Esophagus muscularis mucosa (tissue), 4 donors: ENCODE measurements around the gene RNF130. TPM values are rescaled to one million over a fixed set of nuclear protein-coding genes. Genes with fewer than 3 reads are reported as not detected.
A peak's percentile ranks its signal among the peaks of the same experiment; 100 is the strongest.

ENCODE experiments used
- DNase-seq: peaks from one replicate; pipeline ENCODE4 v3.0.0-alpha.2; 2017; ENCODE audit errors: extremely low spot score
- H3K27ac ChIP-seq, 4 donors: fragments of 200-600 bp; sonication (generic); replicated peaks in 1 of 4; 1 replicate in 3 of 4; 2 replicates in 1 of 4; pipeline ENCODE4 v1.5.1; 2016 to 2019; ENCODE audit warnings: mild to moderate bottlenecking in 1 of 4
- H3K27me3 ChIP-seq, 4 donors: fragments of 200-600 bp; sonication (generic); one replicate each; pipeline versions ENCODE4 v1.5.1 to v1.6.0; 2016 to 2019
- H3K36me3 ChIP-seq, 4 donors: fragments of 200-600 bp; sonication (generic); one replicate each; pipeline ENCODE4 v1.5.1; 2016 to 2019
- H3K4me1 ChIP-seq, 4 donors: fragments of 200-600 bp; sonication (generic); one replicate each; pipeline ENCODE4 v1.5.1; 2016 to 2019
- H3K4me3 ChIP-seq, 4 donors: fragments of 200-600 bp; sonication (generic); 1 replicate in 2 of 4; 2 replicates in 2 of 4; pipeline ENCODE4 v1.5.1; 2016 to 2019; ENCODE audit warnings: mild to moderate bottlenecking in 4 of 4, moderate library complexity in 1 of 4
- H3K9me3 ChIP-seq, 4 donors: fragments of 200-600 bp; sonication (generic); 1 replicate in 3 of 4; 2 replicates in 1 of 4; pipeline ENCODE4 v1.5.1; 2016 to 2019
- CTCF ChIP-seq, 3 experiments: fragments of 200-600 bp in 2 of 3; fragments of 450-650 bp in 1 of 3; sonication (generic) in 2 of 3; IDR thresholded peaks; one replicate each; pipeline ENCODE4 v1.5.1; 2017 to 2019; ENCODE audit warnings: antibody characterized with exemption in 3 of 3, mild to moderate bottlenecking in 2 of 3, moderate library complexity in 1 of 3
- EP300 ChIP-seq: sonication (generic); formaldehyde crosslinking; IDR thresholded peaks from one replicate; pipeline ENCODE4 v1.6.1; 2017; ENCODE audit warnings: antibody characterized with exemption
- POLR2A ChIP-seq: fragments of 450-650 bp; IDR thresholded peaks from one replicate; pipeline ENCODE4 v1.6.1; 2017; ENCODE audit warnings: antibody characterized with exemption, moderate library complexity, mild to moderate bottlenecking, low read depth
- POLR2AphosphoS5 ChIP-seq, 2 donors: sonication (generic); formaldehyde crosslinking; IDR thresholded peaks; one replicate each; pipeline ENCODE4 v1.6.1; 2017; ENCODE audit warnings: antibody characterized with exemption in 2 of 2
- WGBS: methylation state at CpG from one replicate; pipeline ENCODE4 v1.1.5; 2018; 5-methylcytosine and 5-hydroxymethylcytosine counted together
- intact Hi-C: fragments of 100-400 bp; cut with DNase I; formaldehyde crosslinking; loops from one replicate; pipeline ENCODE4 v1.15.1; 2023
- total RNA-seq, 4 donors: library from RNA; depleted of rRNA; stranded (reverse); fragments of >200 nt; gene quantifications; one replicate each; pipeline versions ENCODE4 v1.1.0 to v1.2.1, GENCODE V29; 2016

RNF130 gene
- 100 to 1,000 TPM in 3 of 4 donors, 10 to 100 TPM in 1; 98.4 to 136 (median 108) TPM for total RNA-seq

GRCh38 chr5:180071531-180072255, at the start of gene RNF130:
Gene RNF130 (minus strand): TSS chr5:180071759. CDS start chr5:180071702, 57 bp downstream.
- TF ChIP-seq POLR2AphosphoS5 (IDR thresholded peaks at IDR 0.05), result peak; percentile 82 to 91
- TF ChIP-seq EP300, result no peak
- peak; percentile 31 for TF ChIP-seq POLR2A
- peak; percentile 95 for DNase-seq
- Histone ChIP-seq H3K4me3 (peak within 1 kb of the TSS; percentile 87 to 98 (median 95)), H3K9me3 (no peaks in the 10 kb centered on the region), H3K4me1 (peaks cover 15 to 40% (median 34%) of the 10 kb centered on the region in 4 donors), H3K27me3 (no peaks in the 10 kb centered on the region), H3K27ac (peak within 1 kb of the TSS; percentile 95 to 97 (median 96)), H3K36me3 (no peaks in the 10 kb centered on the region)
- WGBS, result 0% methylated on average over 12 of the region's 113 CpGs
- intact Hi-C loops, result loop anchor here (10.0 kb wide), 1 partner anchor 167 kb away; the partner anchor contains the start of gene TBC1D9B

- no peaks in the 10 kb centered on the region for H3K4me1 ChIP-seq
- 94% methylated on average over 9 of the region's 28 CpGs for WGBS
- intact Hi-C loops, result no loop called here
- H3K27me3 ChIP-seq, result peaks cover 0 to 44% (median 0%) of the 10 kb centered on the region in 4 donors
- DNase-seq, result no peak
- H3K9me3 ChIP-seq, result no peaks in the 10 kb centered on the region
- H3K36me3 ChIP-seq, result no peaks in the 10 kb centered on the region
- H3K4me3 ChIP-seq, result no peak overlapping the region
- no peak overlapping the region for H3K27ac ChIP-seq
- TF ChIP-seq POLR2A (no peak), CTCF (IDR thresholded peaks at IDR 0.05) (no peak), POLR2AphosphoS5 (IDR thresholded peaks at IDR 0.05) (no peak), EP300 (no peak)
These were observed 48.9 kb upstream of the RNF130 start for GRCh38 chr5:180120237-180121101.

GRCh38 chr5:180119903-180120236, 48.3 kb upstream of the RNF130 start:
- intact Hi-C loops, result no loop called here
- H3K27ac ChIP-seq, result no peak overlapping the region
- no peaks in the 10 kb centered on the region for H3K9me3 ChIP-seq
- 60% methylated on average over 3 of the region's 12 CpGs for WGBS
- H3K4me1 ChIP-seq, result no peaks in the 10 kb centered on the region
- H3K36me3 ChIP-seq, result no peaks in the 10 kb centered on the region
- no peak overlapping the region for H3K4me3 ChIP-seq
- DNase-seq, result no peak
- H3K27me3 ChIP-seq, result peaks cover 0 to 43% (median 0%) of the 10 kb centered on the region in 4 donors
- TF ChIP-seq POLR2A (no peak), POLR2AphosphoS5 (IDR thresholded peaks at IDR 0.05) (no peak), EP300 (no peak), CTCF (IDR thresholded peaks at IDR 0.05) (no peak)

- intact Hi-C loops, result no loop called here
- TF ChIP-seq POLR2AphosphoS5 (IDR thresholded peaks at IDR 0.05), result no peak
- no peak for TF ChIP-seq POLR2A
- TF ChIP-seq EP300, result no peak
- no peak for TF ChIP-seq CTCF (IDR thresholded peaks at IDR 0.05)
- WGBS, result 95% methylated on average over 13 of the region's 23 CpGs
- no peaks in the 10 kb centered on the region for H3K36me3 ChIP-seq
- no peak overlapping the region for H3K27ac ChIP-seq
- H3K4me1 ChIP-seq, result no peaks in the 10 kb centered on the region
- H3K27me3 ChIP-seq, result peaks cover 0 to 43% (median 0%) of the 10 kb centered on the region in 4 donors
- no peak for DNase-seq
- H3K4me3 ChIP-seq, result no peak overlapping the region
- no peaks in the 10 kb centered on the region for H3K9me3 ChIP-seq
These were observed 47.7 kb upstream of the RNF130 start for GRCh38 chr5:180119031-180119902.
